H9 (cell line): ENCODE results near the gene MYL3. TPM values are rescaled to one million over a fixed set of nuclear protein-coding genes. Genes with fewer than 3 reads are reported as not detected.

Experiments
- DNase-seq: peaks from one replicate; pipeline ENCODE4 v3.0.0-alpha.2; 2017
- H2AFZ ChIP-seq: one replicate; pipeline ENCODE4 v1.6.1; 2013; ENCODE audit warnings: mild to moderate bottlenecking, low read length, control low read depth, moderate library complexity
- H2AK5ac ChIP-seq: 2 replicates; pipeline ENCODE4 v1.6.1; 2013; ENCODE audit warnings: low read length, control low read depth, mixed read lengths; ENCODE audit not compliant: insufficient read length
- H2BK120ac ChIP-seq: one replicate; pipeline ENCODE4 v1.6.1; 2013; ENCODE audit warnings: low read depth, mild to moderate bottlenecking, low read length, control low read depth, inconsistent platforms; ENCODE audit not compliant: poor library complexity, severe bottlenecking
- H2BK12ac ChIP-seq: 2 replicates; pipeline ENCODE4 v1.6.1; 2013; ENCODE audit warnings: low read length, control low read depth, mixed read lengths, low read depth; ENCODE audit not compliant: insufficient read length
- H2BK15ac ChIP-seq: 2 replicates; pipeline ENCODE4 v1.6.1; 2013; ENCODE audit warnings: low read depth, low read length, control low read depth
- H2BK20ac ChIP-seq: one replicate; pipeline ENCODE4 v1.6.1; 2013; ENCODE audit warnings: low read depth, mild to moderate bottlenecking, low read length, control low read depth, inconsistent platforms; ENCODE audit not compliant: poor library complexity, severe bottlenecking
- H2BK5ac ChIP-seq: 2 replicates; pipeline ENCODE4 v1.6.1; 2013; ENCODE audit warnings: low read length, control low read depth, mixed read lengths; ENCODE audit not compliant: insufficient read length
- H3K14ac ChIP-seq: 2 replicates; pipeline ENCODE4 v1.6.1; 2013; ENCODE audit warnings: low read length, control low read depth; ENCODE audit not compliant: insufficient read depth
- H3K18ac ChIP-seq: 2 replicates; pipeline ENCODE4 v1.6.1; 2013; ENCODE audit warnings: low read depth, mild to moderate bottlenecking, mixed read lengths, low read length, control low read depth; ENCODE audit not compliant: insufficient read length
- H3K23ac ChIP-seq: 2 replicates; pipeline ENCODE4 v1.6.1; 2013; ENCODE audit warnings: low read length, control low read depth, mixed read lengths, low read depth; ENCODE audit not compliant: insufficient read length
- H3K23me2 ChIP-seq: 2 replicates; pipeline ENCODE4 v1.6.1; 2013; ENCODE audit warnings: low read depth, mild to moderate bottlenecking, mixed read lengths, low read length, control low read depth; ENCODE audit not compliant: insufficient read length, poor library complexity, severe bottlenecking
- H3K27ac ChIP-seq: 2 replicates; pipeline ENCODE4 v1.5.1; 2013; ENCODE audit warnings: low read length, control low read depth, mixed read lengths, low read depth; ENCODE audit not compliant: insufficient read length
- H3K27me3 ChIP-seq: 2 replicates; pipeline ENCODE4 v1.6.1; 2013; ENCODE audit warnings: low read length, control low read depth, inconsistent platforms; ENCODE audit not compliant: insufficient read depth
- H3K4ac ChIP-seq: 2 replicates; pipeline ENCODE4 v1.6.1; 2013; ENCODE audit warnings: low read depth, mild to moderate bottlenecking, control low read depth, inconsistent platforms, low read length, moderate library complexity
- H3K4me1 ChIP-seq: 2 replicates; pipeline ENCODE4 v1.6.1; 2013; ENCODE audit warnings: low read length, control low read depth, inconsistent platforms; ENCODE audit not compliant: insufficient read depth
- H3K4me2 ChIP-seq: 2 replicates; pipeline ENCODE4 v1.6.1; 2013; ENCODE audit warnings: low read length, control low read depth, mixed read lengths; ENCODE audit not compliant: insufficient read length, insufficient read depth
- H3K56ac ChIP-seq: 2 replicates; pipeline ENCODE4 v1.6.1; 2013; ENCODE audit warnings: low read depth, mild to moderate bottlenecking, mixed read lengths, low read length, control low read depth; ENCODE audit not compliant: insufficient read length
- H3K79me1 ChIP-seq: 2 replicates; pipeline ENCODE4 v1.6.1; 2013; ENCODE audit warnings: low read depth, mild to moderate bottlenecking, moderate library complexity, low read length, control low read depth, inconsistent platforms; ENCODE audit not compliant: insufficient read depth, poor library complexity, severe bottlenecking
- H3K79me2 ChIP-seq: 2 replicates; pipeline ENCODE4 v1.6.1; 2013; ENCODE audit warnings: low read length, control low read depth, inconsistent platforms; ENCODE audit not compliant: insufficient read depth
- H3K9ac ChIP-seq: 2 replicates; pipeline ENCODE4 v1.6.1; 2013; ENCODE audit warnings: low read length, control low read depth, mixed read lengths; ENCODE audit not compliant: insufficient read length; ENCODE audit errors: extremely low read depth
- H3K9me3 ChIP-seq: one replicate; pipeline ENCODE4 v1.6.1; 2013; ENCODE audit warnings: low read depth, low read length, inconsistent platforms; ENCODE audit not compliant: control insufficient read depth
- H3T11ph ChIP-seq: one replicate; pipeline ENCODE4 v1.6.1; 2013; ENCODE audit warnings: mild to moderate bottlenecking, low read length, control low read depth, inconsistent platforms
- H4K20me1 ChIP-seq: one replicate; pipeline ENCODE4 v1.6.1; 2013; ENCODE audit not compliant: control insufficient read depth, insufficient read length, insufficient read depth
- H4K5ac ChIP-seq: 2 replicates; pipeline ENCODE4 v1.6.1; 2013; ENCODE audit warnings: low read depth, mild to moderate bottlenecking, mixed read lengths, low read length, control low read depth; ENCODE audit not compliant: insufficient read length
- H4K8ac ChIP-seq: replicated peaks from 2 replicates; pipeline ENCODE4 v1.6.1; 2013; ENCODE audit warnings: low read length, control low read depth, mixed read lengths, low read depth; ENCODE audit not compliant: insufficient read length
- H4K91ac ChIP-seq: 2 replicates; pipeline ENCODE4 v1.6.1; 2013; ENCODE audit warnings: low read depth, mild to moderate bottlenecking, moderate library complexity, mixed read lengths, low read length, control low read depth; ENCODE audit not compliant: insufficient read length
- H3K27ac Mint-ChIP-seq, 3 experiments: 2 replicates in 2 of 3; 3 replicates in 1 of 3; pipeline ENCODE4 v1.8.0; 2020 to 2021; ENCODE audit warnings: mixed read lengths in 3 of 3, mild to moderate bottlenecking in 1 of 3, moderate library complexity in 1 of 3
- H3K27me3 Mint-ChIP-seq: 2 replicates; pipeline ENCODE4 v1.8.0; 2021; ENCODE audit warnings: low read depth, mild to moderate bottlenecking, moderate library complexity, mixed read lengths
- H3K36me3 Mint-ChIP-seq, 3 experiments: 2 replicates in 2 of 3; 3 replicates in 1 of 3; pipeline ENCODE4 v1.8.0; 2020 to 2021; ENCODE audit warnings: low read depth in 3 of 3, mixed read lengths in 3 of 3; ENCODE audit not compliant: insufficient read depth in 1 of 3
- H3K4me1 Mint-ChIP-seq, 2 experiments: 2 replicates each; pipeline ENCODE4 v1.8.0; 2020; ENCODE audit warnings: mixed read lengths in 2 of 2
- H3K4me3 Mint-ChIP-seq, 2 experiments: 2 replicates in 1 of 2; 3 replicates in 1 of 2; pipeline ENCODE4 v1.8.0; 2020 to 2021; ENCODE audit warnings: mild to moderate bottlenecking in 2 of 2, mixed read lengths in 2 of 2, moderate library complexity in 1 of 2
- H3K9me3 Mint-ChIP-seq, 2 experiments: 2 replicates in 1 of 2; 3 replicates in 1 of 2; pipeline ENCODE4 v1.8.0; 2020; ENCODE audit warnings: mild to moderate bottlenecking in 2 of 2, mixed read lengths in 2 of 2, moderate library complexity in 1 of 2
- CTCF ChIP-seq: fragments of 200-600 bp; sonication (generic); conservative IDR thresholded peaks from 3 replicates; pipeline ENCODE4 v1.8.0; 2021; ENCODE audit warnings: antibody characterized with exemption, mild to moderate bottlenecking
- WGBS: extraction: QIAGEN DNeasy Blood & Tissue Kit; methylation state at CpG from one replicate; pipeline ENCODE4 v1.1.7; 2013; ENCODE audit warnings: missing lambda C conversion rate, low lambda C conversion rate, mixed read lengths; ENCODE audit not compliant: insufficient read length; ENCODE audit errors: extremely low coverage; 5-methylcytosine and 5-hydroxymethylcytosine counted together
- total RNA-seq: library from RNA; stranded (reverse); gene quantifications from 2 replicates; pipeline ENCODE4 v1.2.1, GENCODE V29; 2021

MYL3 gene
- total RNA-seq, 1 experiment from 2014 or later, result 0.24 TPM

GRCh38 chr3:46831841-46832240 is 31.4 kb downstream of the MYL3 start:
- Histone ChIP-seq H3K18ac (no peak overlapping the region), H3K9ac (no peak overlapping the region), H3K9me3 (no peaks in the 10 kb centered on the region), H4K20me1 (no peaks in the 10 kb centered on the region), H2AK5ac (no peak overlapping the region), H3K23ac (no peak overlapping the region), H4K8ac (no peak overlapping the region), H3T11ph (no peak overlapping the region), H3K27ac (no peak overlapping the region), H2AFZ (no peak overlapping the region), H2BK12ac (no peak overlapping the region), H3K79me1 (no peaks in the 10 kb centered on the region), H4K5ac (no peak overlapping the region), H3K14ac (no peak overlapping the region), H3K56ac (no peak overlapping the region), H3K4me2 (no peak overlapping the region), H2BK15ac (no peak overlapping the region), H3K27me3 (no peaks in the 10 kb centered on the region), H3K79me2 (no peaks in the 10 kb centered on the region), H2BK120ac (no peak overlapping the region), H3K23me2 (no peaks in the 10 kb centered on the region), H3K4ac (no peak overlapping the region), H2BK20ac (no peak overlapping the region), H4K91ac (no peak overlapping the region), H3K4me1 (no peaks in the 10 kb centered on the region), H2BK5ac (no peak overlapping the region)
- no peaks in the 10 kb centered on the region; a peak in 1 of 7 replicates for H3K36me3 Mint-ChIP-seq
- no peak for TF ChIP-seq CTCF
- H3K9me3 Mint-ChIP-seq, result no peaks in the 10 kb centered on the region; a peak in 1 of 5 replicates
- no peak for DNase-seq
- peaks cover 8% of the 10 kb centered on the region for H3K27me3 Mint-ChIP-seq
- peaks cover 7 to 14% of the 10 kb centered on the region in 2 experiments for H3K4me1 Mint-ChIP-seq
- H3K4me3 Mint-ChIP-seq, result no peak overlapping the region
- no peak overlapping the region for H3K27ac Mint-ChIP-seq
- WGBS, result no CpG with 5 or more reads among the region's 1 CpG
